ENCODE results near the gene SAMD9L. TPM values are rescaled to one million over a fixed set of nuclear protein-coding genes. Genes with fewer than 3 reads are reported as not detected.
A peak's percentile ranks its signal among the peaks of the same experiment; 100 is the strongest.

SAMD9L gene
- total RNA-seq, 1 experiment from 2014 or later: not detected

- H3K27me3 Mint-ChIP-seq (ENCODE audit: insufficient read depth, unreplicated experiment): peaks cover 2% of the 10 kb centered on the region
- Histone ChIP-seq H3K36me3 (ENCODE audit: control insufficient read depth, insufficient read depth, low read length) (no peaks in the 10 kb centered on the region), H3K27me3 (replicated peaks; ENCODE audit: control insufficient read depth, insufficient read depth, low read length) (no peaks in the 10 kb centered on the region), H3K4me3 (ENCODE audit: low read depth, low read length) (no peak overlapping the region), H3K4me1 (no peaks in the 10 kb centered on the region), H3K9me3 (no peaks in the 10 kb centered on the region)
- H3K36me3 Mint-ChIP-seq (ENCODE audit: insufficient read depth, unreplicated experiment): no peaks in the 10 kb centered on the region
- H3K4me1 Mint-ChIP-seq (ENCODE audit: low read depth, unreplicated experiment): peaks cover 12% of the 10 kb centered on the region
- no peak for TF ChIP-seq CTCF (IDR thresholded peaks at IDR 0.05; ENCODE audit: insufficient read depth in 1 of 2, low read depth in 1 of 2, low read length in 1 of 2, severe bottlenecking in 1 of 2, unreplicated experiment in 1 of 2)
- no peak for DNase-seq
- H3K4me3 Mint-ChIP-seq (ENCODE audit: unreplicated experiment): no peak overlapping the region
- H3K9me3 Mint-ChIP-seq (ENCODE audit: unreplicated experiment): peaks cover 10% of the 10 kb centered on the region
- CTCF ChIA-PET: no interaction called here
- intact Hi-C loops (cut with micrococcal nuclease; ENCODE audit: unreplicated experiment): no loop called here
- BruUV-seq (replicated peaks): no TSS peak
- POLR2A ChIA-PET: no interaction called here
- no peak overlapping the region for H3K27ac Mint-ChIP-seq (ENCODE audit: unreplicated experiment)
Observed at GRCh38 chr7:93119191-93119905, 28.8 kb downstream of the SAMD9L start.

- H3K4me1 ChIP-seq: no peaks in the 10 kb centered on the region
- H3K36me3 Mint-ChIP-seq (ENCODE audit: insufficient read depth, unreplicated experiment): no peaks in the 10 kb centered on the region
- no TSS peak for BruUV-seq (replicated peaks)
Observed at GRCh38 chr7:93117852-93118530, 30.2 kb downstream of the SAMD9L start, which contains the start of gene SAMD9. Gene SAMD9, minus strand, starts transcription at chr7:93117979. Its CDS starts 11,882 bp downstream, at chr7:93106097.

GRCh38 chr7:93117327-93117726, 30.9 kb downstream of the SAMD9L start:
- POLR2A ChIA-PET: no interaction called here
- Mint-ChIP-seq H3K4me1 (ENCODE audit: low read depth, unreplicated experiment) (peaks cover 12% of the 10 kb centered on the region), H3K36me3 (ENCODE audit: insufficient read depth, unreplicated experiment) (no peaks in the 10 kb centered on the region), H3K4me3 (ENCODE audit: unreplicated experiment) (no peak overlapping the region), H3K27me3 (ENCODE audit: insufficient read depth, unreplicated experiment) (no peaks in the 10 kb centered on the region), H3K27ac (ENCODE audit: unreplicated experiment) (no peak overlapping the region), H3K9me3 (ENCODE audit: unreplicated experiment) (peaks cover 3% of the 10 kb centered on the region)
- H3K27me3 ChIP-seq (replicated peaks; ENCODE audit: control insufficient read depth, insufficient read depth, low read length): no peaks in the 10 kb centered on the region
- no peak overlapping the region for H3K4me3 ChIP-seq (ENCODE audit: low read depth, low read length)
- no peak for TF ChIP-seq CTCF (IDR thresholded peaks at IDR 0.05; ENCODE audit: insufficient read depth in 1 of 2, low read depth in 1 of 2, low read length in 1 of 2, severe bottlenecking in 1 of 2, unreplicated experiment in 1 of 2)
- H3K36me3 ChIP-seq (ENCODE audit: control insufficient read depth, insufficient read depth, low read length): no peaks in the 10 kb centered on the region
- no TSS peak for BruUV-seq (replicated peaks)
- H3K4me1 ChIP-seq: no peaks in the 10 kb centered on the region
- intact Hi-C loops (cut with micrococcal nuclease; ENCODE audit: unreplicated experiment): no loop called here
- CTCF ChIA-PET: interaction anchor here (0.5 kb wide), 1 partner anchor 284 kb away, joined by 5 read pairs; no protein-coding TSS in a partner anchor
- H3K9me3 ChIP-seq: no peaks in the 10 kb centered on the region
- DNase-seq: no peak

More at GRCh38 chr7:93117852-93118530, 30.2 kb downstream of the SAMD9L start, which contains the start of gene SAMD9:
- H3K4me1 Mint-ChIP-seq (ENCODE audit: low read depth, unreplicated experiment): peaks cover 12% of the 10 kb centered on the region
- peaks cover 10% of the 10 kb centered on the region for H3K9me3 Mint-ChIP-seq (ENCODE audit: unreplicated experiment)
- H3K4me3 ChIP-seq (ENCODE audit: low read depth, low read length): no peak within 1 kb of the TSS; the same call in 1 of the 2 replicates
- no peak for DNase-seq
- POLR2A ChIA-PET: no interaction called here
- H3K27ac Mint-ChIP-seq (ENCODE audit: unreplicated experiment): no peak within 1 kb of the TSS
- H3K27me3 ChIP-seq (replicated peaks; ENCODE audit: control insufficient read depth, insufficient read depth, low read length): no peaks in the 10 kb centered on the region
- CTCF ChIA-PET: no interaction called here
- no peaks in the 10 kb centered on the region for H3K27me3 Mint-ChIP-seq (ENCODE audit: insufficient read depth, unreplicated experiment)
- H3K4me3 Mint-ChIP-seq (ENCODE audit: unreplicated experiment): peak within 1 kb of the TSS; percentile 64
- H3K9me3 ChIP-seq: no peaks in the 10 kb centered on the region
- TF ChIP-seq CTCF (IDR thresholded peaks at IDR 0.05; ENCODE audit: insufficient read depth in 1 of 2, low read depth in 1 of 2, low read length in 1 of 2, severe bottlenecking in 1 of 2, unreplicated experiment in 1 of 2): no peak
- intact Hi-C loops (cut with micrococcal nuclease; ENCODE audit: unreplicated experiment): no loop called here
- no peaks in the 10 kb centered on the region for H3K36me3 ChIP-seq (ENCODE audit: control insufficient read depth, insufficient read depth, low read length)
